HepG2 (cell line): ENCODE data around the gene NKAIN4. TPM values are rescaled to one million over a fixed set of nuclear protein-coding genes. Genes with fewer than 3 reads are reported as not detected.
A peak's percentile ranks its signal among the peaks of the same experiment; 100 is the strongest.

Experiments used
- AGO1 ChIP-seq: fragments of 200-400 bp; formaldehyde crosslinking; IDR thresholded peaks from 2 replicates; pipeline ENCODE4 v1.6.1; 2017; ENCODE audit warnings: mild to moderate bottlenecking, low read depth, low read length, moderate library complexity; ENCODE audit not compliant: poor library complexity, severe bottlenecking
- ARID5B ChIP-seq: IDR thresholded peaks from 2 replicates; pipeline ENCODE4 v1.4.0; 2020; ENCODE audit warnings: mild to moderate bottlenecking, missing genetic modification reagents
- ASH2L ChIP-seq: fragments of 300-600, 200-600 bp; sonication (generic); IDR thresholded peaks from 2 replicates; pipeline ENCODE4 v1.7.0; 2017; ENCODE audit warnings: low read depth, mild to moderate bottlenecking, moderate library complexity, mixed read lengths, low read length; ENCODE audit not compliant: insufficient read length
- IKZF5 ChIP-seq: IDR thresholded peaks from 2 replicates; pipeline ENCODE4 v1.6.1; 2018; ENCODE audit warnings: missing genetic modification reagents, mild to moderate bottlenecking, missing compliant biosample characterization
- JUNB ChIP-seq: sonication (generic); formaldehyde crosslinking; IDR thresholded peaks from 2 replicates; pipeline ENCODE4 v1.8.0; 2022; ENCODE audit warnings: missing genetic modification reagents, mild to moderate bottlenecking, borderline replicate concordance
- MAX ChIP-seq: IDR thresholded peaks from 2 replicates; pipeline ENCODE4 v1.6.1; 2012; ENCODE audit warnings: inconsistent platforms
- POGK ChIP-seq: sonication (generic); formaldehyde crosslinking; conservative IDR thresholded peaks from 2 replicates; pipeline ENCODE4 v1.8.0; 2022; ENCODE audit warnings: mild to moderate bottlenecking, moderate library complexity, missing genetic modification reagents
- TBX3 ChIP-seq: fragments of 450-650 bp; IDR thresholded peaks from 2 replicates; pipeline ENCODE4 v1.6.1; 2017; ENCODE audit warnings: antibody characterized with exemption, mild to moderate bottlenecking, inconsistent platforms, borderline replicate concordance
- TCF12 ChIP-seq, 2 experiments: fragments of 450-650 bp in 1 of 2; sonication (generic) in 1 of 2; formaldehyde crosslinking in 1 of 2; IDR thresholded peaks; 2 replicates each; pipeline versions ENCODE4 v1.6.1 to v1.8.0; 2017 to 2022; ENCODE audit warnings: antibody characterized with exemption in 1 of 2, mild to moderate bottlenecking in 1 of 2, missing genetic modification reagents in 1 of 2, moderate library complexity in 1 of 2
- TGIF2 ChIP-seq: IDR thresholded peaks from 2 replicates; pipeline ENCODE4 v1.6.1; 2016; ENCODE audit warnings: control low read depth, missing compliant biosample characterization
- ZBTB37 ChIP-seq: sonication (generic); formaldehyde crosslinking; IDR thresholded peaks from 2 replicates; pipeline ENCODE4 v1.4.0; 2020; ENCODE audit warnings: mild to moderate bottlenecking, missing genetic modification reagents
- ZSCAN25 ChIP-seq: sonication (generic); formaldehyde crosslinking; IDR thresholded peaks from 2 replicates; pipeline ENCODE4 v1.8.0; 2022; ENCODE audit warnings: mild to moderate bottlenecking, missing genetic modification reagents
- polyA plus RNA-seq, 8 experiments: library from polyadenylated mRNA; depleted of rRNA in 3 of 8; stranded (reverse) in 7 of 8; unstranded in 1 of 8; fragments of >200 nt; fragmentation: Illumina TruSeq in 4 of 8; extraction: Trizol in 4 of 8; gene quantifications; 2 replicates each; pipeline versions ENCODE4 v1.2.1 to v1.2.3, GENCODE V29; 2011 to 2016; ENCODE audit warnings: low read depth in 4 of 8, missing spikeins in 1 of 8, mixed read lengths in 1 of 8; ENCODE audit not compliant: insufficient read depth in 1 of 8
- total RNA-seq, 5 experiments: library from RNA; depleted of rRNA; stranded (reverse); fragments of >200 nt; fragmentation: Illumina TruSeq; extraction: Trizol; gene quantifications; 2 replicates each; pipeline ENCODE4 v1.2.3, GENCODE V29; 2016; ENCODE audit warnings: low read depth in 1 of 5
- TF ChIP-seq, protein P1 (sequence below): sonication (generic); formaldehyde crosslinking; IDR thresholded peaks from 2 replicates; pipeline ENCODE4 v1.5.0; 2020; ENCODE audit warnings: missing genetic modification reagents
- TF ChIP-seq, protein P2 (sequence below): sonication (generic); formaldehyde crosslinking; IDR thresholded peaks from 2 replicates; pipeline ENCODE4 v1.9.0; 2021; ENCODE audit warnings: missing genetic modification reagents, borderline replicate concordance

Gene NKAIN4
- total and polyA plus RNA-seq, 2 of the 13 experiments (the other 11 are each of a cell fraction or from before 2014, with no cell fraction given) = not detected

DNA sequence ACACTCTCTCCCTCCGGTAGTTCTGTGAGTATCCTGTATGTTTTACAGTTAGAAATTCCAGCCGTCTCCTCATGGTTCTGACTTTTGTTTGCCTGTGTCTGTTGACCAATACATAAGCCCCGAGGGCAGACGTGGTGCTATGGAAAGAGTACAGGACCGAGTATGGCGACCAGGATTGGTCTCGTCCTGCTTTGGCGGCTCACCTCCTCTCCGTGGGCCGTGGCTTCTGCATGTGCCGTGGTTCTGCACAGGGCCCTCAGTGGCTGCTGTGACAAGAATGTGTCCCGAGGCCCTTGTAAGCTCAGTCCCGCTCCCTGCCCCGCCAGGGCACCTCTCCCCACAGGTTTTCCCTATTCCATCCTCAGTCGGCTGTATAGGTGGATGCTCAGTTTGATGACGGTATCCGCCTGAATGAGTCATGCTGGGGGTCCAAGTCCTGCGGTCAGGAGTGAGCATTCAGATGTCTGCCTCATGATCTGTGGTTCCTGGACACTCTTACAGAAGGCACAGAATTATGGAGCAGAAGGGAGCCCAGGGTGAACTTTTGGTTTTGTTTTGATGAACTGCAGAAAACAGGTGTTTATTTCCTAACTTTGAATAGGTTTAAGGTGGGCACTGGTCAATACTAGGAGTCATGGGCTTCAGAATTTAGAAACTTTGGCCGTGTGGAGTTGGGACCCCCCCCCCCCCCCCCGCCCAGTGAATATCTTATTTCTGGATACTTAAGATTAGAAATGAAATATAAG, 19.5 kb upstream of the NKAIN4 start (continued):
- peak; percentile 32; the same call in 1 of the 2 replicates for TF ChIP-seq IKZF5 (CRISPR knock-in tag)
- TF ChIP-seq MAX = 0 out of 2 replicates have a peak, but pooled peaks have one; percentile 33
- peak; percentile 35 for TF ChIP-seq ASH2L
- no peak for TF ChIP-seq ZBTB37 (CRISPR knock-in tag)
- peak; percentile 50 for TF ChIP-seq ARID5B (CRISPR knock-in tag)
- no peak for TF ChIP-seq TBX3
- TF ChIP-seq TGIF2 = peak; percentile 69; the same call in 1 of the 2 replicates
- TF ChIP-seq ZSCAN25 (CRISPR knock-in tag) = 0 out of 2 replicates have a peak, but pooled peaks have one; percentile 28
- TF ChIP-seq, protein P1, sequence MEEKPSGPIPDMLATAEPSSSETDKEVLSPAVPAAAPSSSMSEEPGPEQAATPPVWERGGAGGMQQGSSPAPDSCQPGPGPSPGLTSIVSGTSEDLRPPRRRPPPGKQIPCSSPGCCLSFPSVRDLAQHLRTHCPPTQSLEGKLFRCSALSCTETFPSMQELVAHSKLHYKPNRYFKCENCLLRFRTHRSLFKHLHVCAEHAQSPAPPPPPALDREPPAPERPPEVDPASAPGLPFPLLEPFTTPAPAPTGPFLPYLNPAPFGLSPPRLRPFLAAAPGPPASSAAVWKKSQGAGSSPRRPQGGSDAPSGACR (CRISPR knock-in tag) = 0 out of 2 replicates have a peak, but pooled peaks have one; percentile 23
- TF ChIP-seq AGO1 = no peak
- TF ChIP-seq, protein P2, sequence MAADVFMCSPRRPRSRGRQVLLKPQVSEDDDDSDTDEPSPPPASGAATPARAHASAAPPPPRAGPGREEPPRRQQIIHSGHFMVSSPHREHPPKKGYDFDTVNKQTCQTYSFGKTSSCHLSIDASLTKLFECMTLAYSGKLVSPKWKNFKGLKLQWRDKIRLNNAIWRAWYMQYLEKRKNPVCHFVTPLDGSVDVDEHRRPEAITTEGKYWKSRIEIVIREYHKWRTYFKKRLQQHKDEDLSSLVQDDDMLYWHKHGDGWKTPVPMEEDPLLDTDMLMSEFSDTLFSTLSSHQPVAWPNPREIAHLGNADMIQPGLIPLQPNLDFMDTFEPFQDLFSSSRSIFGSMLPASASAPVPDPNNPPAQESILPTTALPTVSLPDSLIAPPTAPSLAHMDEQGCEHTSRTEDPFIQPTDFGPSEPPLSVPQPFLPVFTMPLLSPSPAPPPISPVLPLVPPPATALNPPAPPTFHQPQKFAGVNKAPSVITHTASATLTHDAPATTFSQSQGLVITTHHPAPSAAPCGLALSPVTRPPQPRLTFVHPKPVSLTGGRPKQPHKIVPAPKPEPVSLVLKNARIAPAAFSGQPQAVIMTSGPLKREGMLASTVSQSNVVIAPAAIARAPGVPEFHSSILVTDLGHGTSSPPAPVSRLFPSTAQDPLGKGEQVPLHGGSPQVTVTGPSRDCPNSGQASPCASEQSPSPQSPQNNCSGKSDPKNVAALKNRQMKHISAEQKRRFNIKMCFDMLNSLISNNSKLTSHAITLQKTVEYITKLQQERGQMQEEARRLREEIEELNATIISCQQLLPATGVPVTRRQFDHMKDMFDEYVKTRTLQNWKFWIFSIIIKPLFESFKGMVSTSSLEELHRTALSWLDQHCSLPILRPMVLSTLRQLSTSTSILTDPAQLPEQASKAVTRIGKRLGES (CRISPR knock-in tag) = no peak
- TF ChIP-seq POGK = 0 out of 2 replicates have a peak, but pooled peaks have one; percentile 40
- TF ChIP-seq JUNB (CRISPR knock-in tag) = peak; percentile 49; the same call in 1 of the 2 replicates
- no peak for TF ChIP-seq TCF12 (IDR thresholded peaks at IDR 0.05)
- TF ChIP-seq TCF12 (CRISPR knock-in tag; IDR thresholded peaks at IDR 0.05) = 0 out of 2 replicates have a peak, but pooled peaks have one; percentile 41
